HepG2 (cell line): ENCODE results near the gene DCLK1. TPM values are rescaled to one million over a fixed set of nuclear protein-coding genes. Genes with fewer than 3 reads are reported as not detected.

Experiments used
- ATAC-seq: fragments of 200-7000 bp; cut with Tn5 transposase; 3 replicates; pipeline ENCODE4 v1.9.1; 2020; ENCODE audit warnings: mild to moderate bottlenecking, moderate library complexity
- BruUV-seq: library from RNA; stranded (reverse); fragments of 400-500 nt; replicated peaks from 2 replicates; lab custom pipeline; 2021; lab: Mats Ljungman, UMichigan
- CTCF ChIA-PET: fragments of 300-600 bp; formaldehyde crosslinking; extraction: SDS; loops from one replicate; lab custom pipeline; 2021; ENCODE audit warnings: low total read pairs, inconsistent platforms, low intra/inter-chr PET ratio; lab: Yijun Ruan, JAX
- POLR2A ChIA-PET: fragments of 350-600 bp; sonication (Branson Sonifier 250); formaldehyde crosslinking; loops from one replicate; lab custom pipeline; 2020; ENCODE audit warnings: antibody characterized with exemption, inconsistent platforms; lab: Yijun Ruan, JAX
- DNase-seq: peaks from one replicate; pipeline ENCODE4 v3.0.0-alpha.2; 2015; ENCODE audit warnings: low spot score
- FAIRE-seq: peaks from 3 replicates; lab custom pipeline; 2011; peaks lifted over from hg19 to GRCh38; lab: Jason Lieb, UNC
- H2AFZ ChIP-seq: one replicate; pipeline ENCODE4 v1.6.1; 2011; ENCODE audit warnings: low read length, inconsistent platforms
- H3K27ac ChIP-seq: fragments of 300-600 bp; 3 replicates; pipeline ENCODE4 v1.8.0; 2011; ENCODE audit warnings: mixed run types, mild to moderate bottlenecking, mixed read lengths, low read length, inconsistent platforms; ENCODE audit not compliant: insufficient read depth; ENCODE audit errors: extremely low read length
- H3K27me3 ChIP-seq, 2 experiments: fragments of 200-600 bp in 1 of 2; 2 replicates in 1 of 2; 3 replicates in 1 of 2; pipeline versions ENCODE4 v1.6.0 to v1.8.0; 2011; ENCODE audit warnings: low read length in 2 of 2, mild to moderate bottlenecking in 2 of 2, moderate library complexity in 2 of 2, inconsistent platforms in 1 of 2; ENCODE audit not compliant: insufficient read depth in 2 of 2, control insufficient read depth in 1 of 2
- H3K36me3 ChIP-seq, 2 experiments: fragments of 200-600 bp in 1 of 2; replicated peaks in 1 of 2; 2 replicates in 1 of 2; 3 replicates in 1 of 2; pipeline versions ENCODE4 v1.5.1 to v1.8.0; 2011; ENCODE audit warnings: low read length in 2 of 2, inconsistent platforms in 1 of 2; ENCODE audit not compliant: insufficient read depth in 2 of 2, control insufficient read depth in 1 of 2
- H3K4me1 ChIP-seq: 2 replicates; pipeline ENCODE4 v1.5.1; 2012; ENCODE audit warnings: low read length, inconsistent platforms; ENCODE audit not compliant: insufficient read depth
- H3K4me2 ChIP-seq: 2 replicates; pipeline ENCODE4 v1.6.0; 2011; ENCODE audit warnings: low read depth, low read length, inconsistent platforms
- H3K4me3 ChIP-seq, 3 experiments: fragments of 200-600 bp in 1 of 3; sonication (generic), shearing (Covaris generic) in 1 of 3; replicated peaks in 1 of 3; 2 replicates each; pipeline ENCODE4 v1.5.1; 2011 to 2016; ENCODE audit warnings: low read length in 3 of 3, inconsistent platforms in 2 of 3, low read depth in 2 of 3, mild to moderate bottlenecking in 2 of 3, control low read depth in 1 of 3, mixed read lengths in 1 of 3; ENCODE audit not compliant: insufficient read depth in 1 of 3
- H3K79me2 ChIP-seq: one replicate; pipeline ENCODE4 v1.6.1; 2011; ENCODE audit warnings: low read length, inconsistent platforms; ENCODE audit not compliant: insufficient read depth
- H3K9ac ChIP-seq: 2 replicates; pipeline ENCODE4 v1.6.0; 2011; ENCODE audit warnings: mild to moderate bottlenecking, low read depth, low read length, inconsistent platforms; ENCODE audit not compliant: insufficient read depth
- H3K9me3 ChIP-seq: 2 replicates; pipeline ENCODE4 v1.5.1; 2012; ENCODE audit warnings: mild to moderate bottlenecking, low read length
- H4K20me1 ChIP-seq: 2 replicates; pipeline ENCODE4 v1.6.0; 2011; ENCODE audit warnings: inconsistent platforms, mild to moderate bottlenecking, low read length, moderate library complexity; ENCODE audit not compliant: insufficient read depth
- ATF5 ChIP-seq: sonication (generic); formaldehyde crosslinking; IDR thresholded peaks from 2 replicates; pipeline ENCODE4 v1.4.0; 2020; ENCODE audit warnings: mild to moderate bottlenecking, low read depth, missing genetic modification reagents
- HDAC2 ChIP-seq: sonication (generic); formaldehyde crosslinking; IDR thresholded peaks from 2 replicates; pipeline ENCODE4 v1.4.0; 2020; ENCODE audit warnings: missing genetic modification reagents
- NR0B2 ChIP-seq: sonication (generic); formaldehyde crosslinking; IDR thresholded peaks from 2 replicates; pipeline ENCODE4 v1.4.0; 2020; ENCODE audit warnings: mild to moderate bottlenecking, missing genetic modification reagents
- TCF7 ChIP-seq: sonication (generic); IDR thresholded peaks from 2 replicates; pipeline ENCODE4 v1.6.1; 2016; ENCODE audit warnings: antibody characterized with exemption, low read depth
- THAP8 ChIP-seq: sonication (generic); formaldehyde crosslinking; IDR thresholded peaks from 2 replicates; pipeline ENCODE4 v1.5.1; 2020; ENCODE audit warnings: missing genetic modification reagents, mild to moderate bottlenecking, borderline replicate concordance
- ZNF333 ChIP-seq: sonication (generic); formaldehyde crosslinking; IDR thresholded peaks from 2 replicates; pipeline ENCODE4 v1.4.0; 2020; ENCODE audit warnings: mild to moderate bottlenecking, missing genetic modification reagents, borderline replicate concordance
- ZNF792 ChIP-seq: IDR thresholded peaks from 2 replicates; pipeline ENCODE4 v1.6.1; 2016
- WGBS: methylation state at CpG from one replicate; pipeline ENCODE4 v1.1.6; 2017; ENCODE audit warnings: low lambda C conversion rate; 5-methylcytosine and 5-hydroxymethylcytosine counted together
- in situ Hi-C: cut with HindIII; loops from 2 replicates; pipeline ENCODE4 v1.10.0; 2017; ENCODE audit warnings: low pct_unique_long_range_greater_than_20kb; ENCODE audit not compliant: extremely low pct_ligation_motif_present
- intact Hi-C: fragments of 100-400 bp; cut with micrococcal nuclease; formaldehyde crosslinking; loops from one replicate; pipeline ENCODE4 v1.10.0; 2022; ENCODE audit not compliant: unreplicated experiment
- polyA plus RNA-seq, 8 experiments: library from polyadenylated mRNA; depleted of rRNA in 3 of 8; stranded (reverse) in 7 of 8; unstranded in 1 of 8; fragments of >200 nt; fragmentation: Illumina TruSeq in 4 of 8; extraction: Trizol in 4 of 8; gene quantifications; 2 replicates each; pipeline versions ENCODE4 v1.2.1 to v1.2.3, GENCODE V29; 2011 to 2016; ENCODE audit warnings: low read depth in 4 of 8, missing spikeins in 1 of 8, mixed read lengths in 1 of 8; ENCODE audit not compliant: insufficient read depth in 1 of 8
- total RNA-seq, 5 experiments: library from RNA; depleted of rRNA; stranded (reverse); fragments of >200 nt; fragmentation: Illumina TruSeq; extraction: Trizol; gene quantifications; 2 replicates each; pipeline ENCODE4 v1.2.3, GENCODE V29; 2016; ENCODE audit warnings: low read depth in 1 of 5

The DCLK1 gene
- total and polyA plus RNA-seq, 2 of the 13 experiments (the other 11 are each of a cell fraction or from before 2014, with no cell fraction given), result not detected

GRCh38 chr13:36061621-36062020 is 69.6 kb downstream of the DCLK1 start (continued):
- TF ChIP-seq THAP8 (CRISPR knock-in tag) (no peak), TCF7 (no peak), NR0B2 (no peak), ZNF333 (CRISPR knock-in tag) (no peak)

- WGBS, result 6% methylated on average over 4 of the region's 4 CpGs
- no peak overlapping the region for H3K27ac ChIP-seq
- H3K27me3 ChIP-seq, result no peaks in the 10 kb centered on the region
- TF ChIP-seq HDAC2 (no peak), ATF5 (no peak), ZNF792 (CRISPR knock-in tag) (no peak)
- H2AFZ ChIP-seq, result no peak overlapping the region
- ATAC-seq (no peak), FAIRE-seq (no peak), DNase-seq (no peak)
- no peaks in the 10 kb centered on the region for H3K36me3 ChIP-seq
- H3K9me3 ChIP-seq, result no peaks in the 10 kb centered on the region
- no peak overlapping the region for H3K9ac ChIP-seq
- in situ Hi-C loops (no loop called here), intact Hi-C loops (no loop called here)
- CTCF ChIA-PET, result no interaction called here
- H3K79me2 ChIP-seq, result no peaks in the 10 kb centered on the region
- H4K20me1 ChIP-seq, result no peaks in the 10 kb centered on the region
- no TSS peak for BruUV-seq
- H3K4me2 ChIP-seq, result no peak overlapping the region
- no peaks in the 10 kb centered on the region for H3K4me1 ChIP-seq
- no peak overlapping the region for H3K4me3 ChIP-seq
- POLR2A ChIA-PET, result no interaction called here
These were observed 70.1 kb downstream of the DCLK1 start for GRCh38 chr13:36061054-36061453.
